GM19438 (cell line): ENCODE data around the gene CCDC146.
"Not testable (repeated sequence)": the region's sequence is repeated elsewhere in the genome, so short reads cannot be mapped to it uniquely, and the experiment has no call there.

Source experiments
- ATAC-seq: cut with Tn5 transposase; IDR thresholded peaks from one replicate; pipeline ENCODE4 v1.9.1; 2021; ENCODE audit warnings: low read depth; ENCODE audit not compliant: unreplicated experiment

Gene CCDC146

DNA sequence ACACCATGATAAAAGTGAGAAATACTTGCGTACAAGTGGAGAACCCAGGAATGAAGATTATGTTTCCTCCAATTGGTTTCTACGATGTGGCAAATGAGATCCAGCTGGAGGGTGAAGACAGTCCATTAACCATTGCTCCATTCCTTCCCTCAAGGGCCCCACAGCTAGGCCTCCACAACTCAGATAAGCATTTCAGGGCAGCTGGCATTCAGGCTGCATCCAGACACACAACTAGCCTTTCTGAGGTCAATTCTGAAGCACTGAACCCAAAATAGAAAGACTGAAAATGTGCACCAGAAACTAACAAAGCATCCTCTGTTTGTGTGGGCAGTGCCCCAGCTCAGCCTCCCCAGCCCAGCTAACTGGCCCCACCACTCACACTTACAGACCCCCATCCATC is 198.9 kb downstream of the CCDC146 start:
- no peak for ATAC-seq

DNA sequence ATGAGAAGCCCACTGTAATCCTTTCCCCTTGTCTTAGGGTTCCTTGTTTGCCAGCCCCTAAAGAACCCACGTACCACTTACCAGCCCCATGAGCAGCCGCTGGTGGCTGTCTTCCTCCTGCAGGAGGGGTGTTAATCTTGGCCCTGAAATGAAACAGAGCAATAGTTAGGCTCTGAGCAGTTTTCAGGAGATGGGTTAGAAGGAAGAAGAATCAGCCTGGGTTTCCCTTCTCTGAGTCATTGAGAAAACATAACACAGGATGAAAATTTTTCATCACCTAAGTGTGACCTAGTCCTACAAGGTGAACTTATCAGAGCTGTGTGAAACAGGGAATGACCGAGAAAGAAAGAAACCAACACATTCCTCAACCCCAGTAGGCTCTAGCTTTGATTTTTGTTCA is 203.7 kb downstream of the CCDC146 start:
- ATAC-seq = no peak

DNA sequence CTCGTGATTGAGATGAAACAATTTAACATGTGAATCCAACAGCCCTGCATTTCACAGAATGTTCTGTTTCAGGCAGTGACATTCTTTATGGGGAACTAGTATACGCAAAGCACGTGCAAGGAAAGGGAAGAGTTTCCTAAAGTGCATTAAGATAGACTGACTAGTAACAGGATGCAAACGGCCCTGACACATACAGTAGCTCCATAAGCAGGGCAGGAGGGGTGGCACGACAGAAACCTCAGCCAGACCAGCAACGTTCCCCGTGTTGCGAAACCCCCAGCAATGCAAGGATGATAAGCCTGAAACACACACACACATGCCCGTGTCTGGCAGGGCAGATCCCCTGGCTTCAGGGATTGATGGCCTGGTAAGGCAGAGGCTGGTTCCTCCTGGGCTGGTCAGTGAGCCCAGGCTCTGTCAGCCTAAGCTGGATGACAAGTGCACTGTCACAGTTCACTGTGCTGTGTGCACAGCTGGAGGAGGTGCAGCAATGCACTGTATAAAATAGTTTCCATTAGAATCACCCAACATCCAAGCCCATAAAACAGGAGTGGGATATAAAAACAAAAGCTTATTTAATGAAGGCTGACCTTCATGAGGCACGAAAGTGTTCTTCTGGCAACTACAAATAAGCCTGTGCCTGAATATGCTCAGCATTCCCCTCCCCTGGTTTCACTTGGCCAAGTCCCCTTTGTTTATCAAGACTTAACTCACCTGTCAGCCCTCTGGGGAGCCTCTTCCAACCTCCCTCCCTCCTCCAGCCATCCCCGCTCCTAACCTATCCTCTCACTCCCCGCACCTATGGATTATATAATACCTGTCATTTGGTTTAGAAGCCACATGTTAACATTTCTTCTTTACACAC is 204.9 kb downstream of the CCDC146 start:
- no peak for ATAC-seq

DNA sequence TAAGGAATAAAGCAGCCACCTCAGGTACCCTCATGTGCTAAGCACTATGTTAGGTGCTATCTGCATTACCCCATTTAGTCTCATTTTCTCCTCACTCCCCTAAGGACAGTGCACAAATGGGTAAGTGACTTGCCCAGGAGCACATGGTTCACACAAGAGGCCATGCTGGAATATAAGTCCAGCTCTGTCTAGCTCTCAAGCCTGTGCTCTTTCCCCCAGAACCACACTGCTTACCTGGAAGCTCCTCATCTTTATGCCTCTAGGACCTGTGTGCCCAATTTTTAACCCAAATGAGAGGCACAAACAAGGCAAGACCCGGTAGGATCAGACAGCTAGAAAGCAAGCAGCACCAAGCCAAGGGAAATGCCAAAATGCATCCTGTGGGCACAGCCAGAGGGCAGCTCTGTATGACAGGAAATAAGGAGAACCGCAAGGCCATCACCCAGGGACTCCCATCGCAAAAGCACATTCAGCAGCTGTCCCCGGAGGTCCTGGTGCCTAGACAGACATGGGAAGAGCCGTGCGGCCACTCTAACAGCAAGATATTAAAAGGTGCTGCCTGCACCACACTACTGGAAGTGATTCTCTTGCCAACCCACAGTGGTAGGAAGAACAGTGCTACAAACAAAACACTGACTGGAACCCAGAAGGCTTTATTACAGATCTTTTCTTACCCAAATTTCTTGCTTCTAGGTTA is 205.7 kb downstream of the CCDC146 start:
- ATAC-seq = no peak

DNA sequence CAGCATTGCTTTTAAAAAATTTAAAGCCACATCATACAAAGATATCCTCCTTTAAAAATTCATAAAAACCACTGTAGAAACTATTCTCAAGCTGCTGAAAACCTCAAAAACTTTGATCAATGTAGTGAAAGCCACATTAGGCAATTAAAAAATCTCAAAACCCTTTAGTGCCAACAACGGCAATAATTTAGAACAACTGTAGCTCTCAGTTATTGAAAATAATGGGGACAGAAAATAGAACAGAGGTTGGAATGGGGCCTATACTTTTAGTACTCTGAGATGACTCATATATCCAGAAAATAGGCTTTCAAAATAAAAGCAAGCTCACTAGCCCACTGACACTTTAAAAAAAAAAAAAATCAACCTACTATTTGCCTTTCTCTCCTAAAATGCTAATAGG is 206.3 kb downstream of the CCDC146 start:
- no peak for ATAC-seq

DNA sequence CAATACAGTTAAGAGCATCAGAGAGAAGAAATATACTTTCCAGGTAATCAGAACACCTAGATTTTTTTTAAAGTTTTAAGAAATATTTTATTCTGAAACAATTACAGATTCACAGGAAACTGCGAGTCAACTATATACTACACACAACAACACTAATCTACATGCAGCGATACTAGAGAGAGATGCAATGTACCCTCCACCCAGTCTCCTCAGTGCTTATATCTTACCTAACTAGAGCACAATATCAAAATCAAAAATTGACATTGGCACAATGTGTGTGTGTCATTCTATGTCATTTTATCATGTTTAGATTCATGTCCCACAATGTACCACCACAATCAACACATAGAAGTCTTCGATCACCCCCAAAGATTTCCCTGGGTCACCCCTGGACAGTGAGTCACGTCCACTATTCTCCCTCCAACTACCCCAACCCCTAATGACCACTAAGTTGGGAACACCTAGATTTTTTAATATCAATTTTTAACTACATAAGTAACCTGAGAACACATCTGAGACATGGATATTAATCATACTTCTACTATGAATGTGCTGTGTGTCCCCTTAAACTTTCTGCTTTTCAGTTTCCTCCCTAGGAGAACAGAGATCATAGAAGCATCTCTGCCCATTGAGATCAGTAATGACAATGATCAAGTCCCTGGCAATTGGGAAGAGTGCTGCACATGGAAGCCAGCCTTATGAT is 207.2 kb downstream of the CCDC146 start:
- ATAC-seq = no peak

DNA sequence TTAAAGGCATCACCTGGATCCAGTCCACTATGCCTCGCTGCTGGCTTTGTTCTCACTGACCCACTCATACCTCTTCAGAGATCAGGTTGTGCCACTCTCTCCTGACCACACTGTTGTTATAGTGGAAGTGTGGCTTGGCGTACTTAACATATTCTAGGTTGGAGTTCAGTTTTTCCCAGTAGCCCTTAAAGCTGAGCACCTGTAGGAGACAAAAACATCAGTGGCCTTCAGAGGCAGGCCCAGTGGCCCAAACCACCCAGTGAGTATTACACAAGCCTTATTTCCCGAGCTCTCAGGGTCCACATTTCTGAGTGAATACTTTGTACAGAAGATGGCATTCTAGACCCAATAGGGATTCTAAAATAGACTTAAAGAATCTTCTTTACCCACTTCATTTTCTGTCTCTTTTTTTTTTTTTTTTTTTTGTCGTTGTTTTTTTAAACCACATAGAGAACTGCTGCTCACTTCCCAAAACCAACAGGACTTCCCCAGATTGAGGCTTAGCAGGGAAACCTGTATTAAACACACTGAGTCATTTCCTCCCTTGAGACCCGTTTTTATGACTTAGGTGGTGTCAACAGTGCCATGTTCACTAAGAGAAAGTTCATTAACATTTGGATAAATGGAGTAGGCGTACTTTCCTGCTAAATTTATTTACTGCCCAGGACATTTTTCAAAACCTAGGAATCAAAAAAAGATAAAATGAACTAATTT is 207.9 kb downstream of the CCDC146 start:
- ATAC-seq = peak; percentile 56

DNA sequence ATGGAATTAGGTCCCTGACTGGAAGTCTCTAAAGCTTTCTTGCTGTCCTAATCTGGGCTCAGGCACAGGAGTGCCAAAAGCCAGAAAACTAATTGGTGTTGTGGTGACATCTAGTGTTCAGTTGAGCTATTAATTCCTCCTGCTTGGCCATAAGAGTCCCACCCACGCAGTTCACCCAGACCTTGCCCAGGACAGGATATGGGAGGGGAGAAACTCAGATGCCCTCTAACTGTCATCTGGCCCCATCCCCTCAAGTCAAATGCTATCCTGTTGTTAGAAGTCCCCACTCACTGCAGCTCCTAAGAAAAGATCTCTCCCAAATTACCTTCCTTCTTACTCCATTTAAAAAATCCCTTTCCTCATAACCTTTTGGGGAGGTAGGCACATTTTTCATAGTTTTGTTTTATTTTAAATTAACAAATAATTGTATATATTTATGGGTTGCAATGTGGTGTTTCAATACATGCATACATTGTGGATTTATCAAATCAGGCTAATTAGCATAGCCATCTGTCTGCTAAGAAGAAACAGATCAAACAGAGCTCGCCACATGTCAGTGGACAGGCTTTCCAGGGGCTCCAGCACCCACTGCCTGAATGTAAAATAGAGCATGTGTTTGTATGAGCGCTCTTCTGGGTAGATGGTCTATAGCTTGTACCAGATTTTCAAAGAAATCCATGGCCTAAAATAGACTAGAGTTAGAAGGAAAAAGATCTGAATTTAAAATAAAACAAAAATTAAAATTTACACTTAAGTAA is 209.7 kb downstream of the CCDC146 start:
- ATAC-seq = peak; percentile 73

DNA sequence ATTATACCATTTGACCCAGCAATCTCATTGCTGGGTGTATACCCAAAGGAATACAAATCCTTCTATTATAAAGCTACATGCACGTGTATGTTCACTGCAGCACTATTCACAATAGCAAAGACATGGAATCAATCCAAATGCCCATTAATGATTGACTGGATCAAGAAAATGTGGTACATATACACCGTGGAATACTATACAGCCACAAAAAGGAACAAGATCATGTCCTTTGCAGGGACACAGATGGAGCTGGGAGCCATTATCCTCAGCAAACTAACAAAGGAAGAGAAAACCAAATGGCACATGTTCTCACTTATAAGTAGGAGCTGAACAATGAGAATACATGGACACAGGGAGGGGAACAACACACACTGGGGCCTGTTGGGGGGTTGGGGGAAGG is 211.6 kb downstream of the CCDC146 start:
- not testable (repeated sequence) for ATAC-seq

DNA sequence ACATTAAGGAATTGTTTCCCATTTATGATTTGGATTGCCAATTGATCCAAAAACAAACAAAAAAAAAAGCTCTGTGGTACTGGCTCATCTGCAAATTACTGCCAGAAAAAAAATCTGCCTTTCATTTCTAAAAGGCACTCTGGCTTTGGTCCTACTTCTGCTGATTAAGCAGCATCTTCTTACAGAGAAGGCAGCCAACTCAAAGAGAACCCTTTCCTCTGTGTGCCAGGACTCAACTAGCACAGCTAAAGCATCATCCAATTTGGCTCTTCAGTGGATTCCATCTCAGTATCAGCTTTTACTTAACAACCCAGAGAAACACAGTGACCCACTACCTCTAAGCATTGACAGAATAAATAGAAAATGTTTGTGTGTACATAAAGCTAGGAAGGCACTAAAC is 213.2 kb downstream of the CCDC146 start:
- no peak for ATAC-seq

DNA sequence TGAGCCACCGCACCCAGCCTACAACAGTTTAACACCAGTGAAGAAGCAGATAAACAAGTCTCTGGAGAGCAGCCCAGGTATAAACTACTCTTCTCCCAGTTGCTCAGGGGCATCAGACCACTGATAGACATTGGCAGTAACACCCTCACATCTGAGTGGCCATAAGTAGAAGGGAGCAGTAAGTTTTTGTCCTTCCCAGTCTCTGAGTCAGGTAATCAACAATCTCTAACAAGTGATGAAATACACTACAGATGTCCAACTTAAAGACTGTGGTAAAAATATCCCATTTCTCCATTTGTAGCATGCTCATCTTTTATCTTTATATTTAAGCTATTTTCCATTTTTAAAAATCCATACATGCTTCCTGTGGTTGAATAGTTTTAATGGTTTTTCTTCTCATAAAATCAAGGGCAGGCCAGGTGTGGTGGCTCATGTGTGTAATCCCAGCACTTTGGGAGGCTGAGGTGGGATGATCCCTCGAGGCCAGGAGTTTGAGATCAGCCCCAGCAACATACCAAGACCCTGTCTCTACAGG is 215.1 kb downstream of the CCDC146 start:
- ATAC-seq = no peak

DNA sequence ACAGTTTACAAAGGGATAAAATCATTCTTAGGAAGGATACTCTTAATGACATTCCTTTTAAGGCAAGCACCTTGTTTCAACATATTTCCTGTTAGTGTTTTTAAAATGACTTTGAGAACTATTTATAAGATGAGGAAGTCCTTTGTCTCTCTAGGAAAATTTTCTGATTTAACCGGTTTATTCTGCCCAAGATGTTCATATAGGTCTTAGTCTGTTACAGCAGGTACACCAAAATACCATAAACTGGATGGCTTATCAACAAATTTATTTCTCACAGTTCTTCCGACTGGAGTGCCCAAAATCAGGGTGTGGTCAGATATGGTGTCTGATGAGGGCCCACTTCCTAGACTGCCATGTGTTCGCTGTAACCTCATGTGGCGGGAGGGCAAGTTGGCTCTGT is 215.8 kb downstream of the CCDC146 start:
- ATAC-seq = no peak

DNA sequence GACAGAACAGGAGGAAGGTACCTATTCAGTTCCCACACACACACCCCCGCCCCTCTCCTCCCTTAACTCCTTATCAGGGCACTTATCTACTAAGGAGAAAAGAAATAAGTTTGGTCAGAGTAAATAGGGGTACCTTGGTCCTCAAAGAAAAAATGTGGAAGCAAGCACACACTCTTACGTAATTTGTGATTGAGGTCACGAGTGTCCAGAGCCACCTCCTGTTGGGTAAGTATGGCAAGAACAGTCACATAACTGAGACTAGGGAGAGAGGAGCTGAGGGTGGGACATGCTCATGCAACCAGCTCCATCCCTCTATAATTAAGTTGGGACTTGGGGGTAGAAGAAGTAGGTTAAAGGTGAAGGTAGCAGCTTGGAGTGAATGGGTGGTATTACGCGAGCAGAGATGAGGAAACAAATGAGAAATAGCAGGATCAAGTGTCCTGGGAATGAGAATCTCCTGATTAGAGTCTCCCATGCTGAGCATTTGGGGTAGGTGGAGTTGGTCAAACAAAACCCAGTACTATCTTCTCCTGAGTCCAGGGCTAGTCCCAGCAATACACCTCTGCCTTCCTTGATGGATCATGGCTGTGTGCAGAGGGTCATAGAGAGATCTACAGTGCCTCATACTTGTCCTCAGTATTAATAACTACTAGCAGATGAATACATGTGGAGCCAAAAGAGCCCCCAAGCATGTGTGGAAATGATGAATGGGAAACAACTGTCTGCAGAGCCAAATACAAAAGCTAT is 216.6 kb downstream of the CCDC146 start:
- ATAC-seq = no peak

DNA sequence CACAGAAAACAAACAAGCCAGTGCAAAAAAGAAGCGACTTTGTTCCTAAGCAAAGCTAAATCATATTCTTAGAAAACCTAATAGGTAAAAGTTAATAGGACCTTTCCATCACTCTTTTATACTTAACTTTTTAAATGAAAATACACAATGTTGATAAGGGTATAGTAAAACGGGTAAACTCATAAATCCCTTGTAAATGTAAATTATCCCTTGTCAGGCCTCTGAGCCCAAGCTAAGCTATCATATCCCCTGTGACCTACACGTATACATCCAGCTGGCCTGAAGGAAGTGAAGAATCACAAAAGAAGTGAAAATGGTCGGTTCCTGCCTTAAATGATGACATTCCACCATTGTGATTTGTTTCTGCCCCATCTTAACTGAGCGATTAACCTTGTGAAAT is 217.3 kb downstream of the CCDC146 start:
- ATAC-seq = no peak
